ENCODE results near the gene CFAP77. TPM values are rescaled to one million over a fixed set of nuclear protein-coding genes. Genes with fewer than 3 reads are reported as not detected.

CFAP77 gene
- polyA plus RNA-seq, 4 donors = not detected

DNA sequence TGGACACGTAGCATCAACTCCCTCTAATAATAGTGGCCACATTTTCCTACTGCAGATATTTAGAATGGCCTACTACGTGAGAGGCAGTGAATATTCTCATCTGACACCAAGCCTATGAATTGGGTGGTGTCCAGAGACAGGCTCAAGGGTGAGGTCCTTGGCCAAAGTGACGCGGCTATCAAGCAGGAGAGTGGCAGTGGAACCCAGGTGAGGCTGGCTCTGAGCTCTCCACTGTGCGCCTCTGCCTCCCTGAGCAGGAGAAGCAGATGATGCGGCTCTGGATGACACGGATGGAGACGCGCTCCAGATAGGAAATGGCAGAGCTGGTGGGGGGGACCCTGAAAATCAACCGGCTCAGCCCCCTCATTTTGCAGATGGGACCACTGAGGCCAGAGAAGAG is 69.7 kb downstream of the CFAP77 start:
- Histone ChIP-seq H3K27ac (ENCODE audit: low read depth in 1 of 3, low read length in 2 of 3) (no peak overlapping the region), H3K9me3 (ENCODE audit: control insufficient read depth in 2 of 2, insufficient read depth in 1 of 2, low read depth in 1 of 2, low read length in 1 of 2) (no peaks in the 10 kb centered on the region), H3K27me3 (ENCODE audit: control insufficient read depth in 3 of 3, insufficient read depth in 3 of 3, low read length in 3 of 3) (peaks cover 0 to 12% (median 4%) of the 10 kb centered on the region in 3 donors), H3K36me3 (ENCODE audit: control insufficient read depth in 3 of 3, insufficient read depth in 2 of 3, low read depth in 1 of 3, low read length in 3 of 3) (no peaks in the 10 kb centered on the region), H3K4me1 (ENCODE audit: control insufficient read depth in 3 of 3, insufficient read depth in 2 of 3, low read depth in 1 of 3, low read length in 2 of 3) (no peaks in the 10 kb centered on the region), H3K4me3 (ENCODE audit: low read depth in 1 of 3, low read length in 3 of 3) (no peak overlapping the region)
- FAIRE-seq = no peak
- DNase-seq = no peak
- 91 to 93% (median 91%) methylated on average over 9 to 10 of the region's 10 CpGs for WGBS, 3 donors

DNA sequence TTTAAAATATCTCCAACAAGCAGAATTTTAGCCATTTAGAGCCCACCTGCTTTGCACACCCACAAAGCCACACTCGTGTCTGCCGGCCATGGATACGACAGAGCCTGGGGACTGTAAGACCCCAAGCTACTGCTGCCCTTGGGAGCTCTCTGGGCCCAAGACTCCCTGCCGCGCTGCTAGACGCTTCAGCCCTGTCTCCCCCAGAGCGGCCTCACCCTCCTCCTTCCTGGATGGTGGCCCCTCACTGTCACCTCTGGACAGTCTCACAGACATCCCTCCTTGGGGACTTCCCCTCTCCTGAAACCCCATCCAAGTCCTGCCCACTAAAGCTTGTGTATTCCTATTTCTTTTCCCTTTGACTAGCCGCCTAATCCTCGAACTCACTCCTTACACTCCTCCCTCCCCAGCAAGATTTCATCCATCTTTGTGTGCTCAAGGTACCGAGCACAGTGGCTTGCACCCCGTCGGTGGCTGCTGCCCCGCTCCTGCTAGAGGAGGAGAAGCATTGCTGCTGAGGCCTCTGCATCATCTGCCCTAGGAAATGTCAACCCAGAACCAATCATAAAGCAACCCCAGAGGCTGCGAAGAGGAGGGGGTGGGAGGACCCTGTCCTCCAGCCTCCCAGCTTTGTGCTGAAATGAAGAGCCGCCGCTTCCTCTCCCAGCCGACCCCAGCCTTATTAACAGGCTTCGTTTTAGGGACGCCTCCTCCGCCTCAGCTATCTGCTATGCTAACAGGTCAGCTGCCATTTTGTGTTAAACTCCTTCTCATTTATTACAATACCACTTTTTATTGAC is 71.2 kb downstream of the CFAP77 start:
- FAIRE-seq (no peak), DNase-seq (no peak)
- 66 to 76% (median 71%) methylated on average over 20 of the region's 20 CpGs for WGBS, 3 donors
- no peaks in the 10 kb centered on the region for H3K9me3 ChIP-seq (ENCODE audit: control insufficient read depth in 2 of 2, insufficient read depth in 1 of 2, low read depth in 1 of 2, low read length in 1 of 2)
- no peak overlapping the region for H3K27ac ChIP-seq (ENCODE audit: low read depth in 1 of 3, low read length in 2 of 3)
- H3K27me3 ChIP-seq (ENCODE audit: control insufficient read depth in 3 of 3, insufficient read depth in 3 of 3, low read length in 3 of 3) = peaks cover 0 to 18% (median 4%) of the 10 kb centered on the region in 3 donors
- no peak overlapping the region for H3K4me3 ChIP-seq (ENCODE audit: low read depth in 1 of 3, low read length in 3 of 3)
- no peaks in the 10 kb centered on the region for H3K4me1 ChIP-seq (ENCODE audit: control insufficient read depth in 3 of 3, insufficient read depth in 2 of 3, low read depth in 1 of 3, low read length in 2 of 3)
- H3K36me3 ChIP-seq (ENCODE audit: control insufficient read depth in 3 of 3, insufficient read depth in 2 of 3, low read depth in 1 of 3, low read length in 3 of 3) = no peaks in the 10 kb centered on the region

DNA sequence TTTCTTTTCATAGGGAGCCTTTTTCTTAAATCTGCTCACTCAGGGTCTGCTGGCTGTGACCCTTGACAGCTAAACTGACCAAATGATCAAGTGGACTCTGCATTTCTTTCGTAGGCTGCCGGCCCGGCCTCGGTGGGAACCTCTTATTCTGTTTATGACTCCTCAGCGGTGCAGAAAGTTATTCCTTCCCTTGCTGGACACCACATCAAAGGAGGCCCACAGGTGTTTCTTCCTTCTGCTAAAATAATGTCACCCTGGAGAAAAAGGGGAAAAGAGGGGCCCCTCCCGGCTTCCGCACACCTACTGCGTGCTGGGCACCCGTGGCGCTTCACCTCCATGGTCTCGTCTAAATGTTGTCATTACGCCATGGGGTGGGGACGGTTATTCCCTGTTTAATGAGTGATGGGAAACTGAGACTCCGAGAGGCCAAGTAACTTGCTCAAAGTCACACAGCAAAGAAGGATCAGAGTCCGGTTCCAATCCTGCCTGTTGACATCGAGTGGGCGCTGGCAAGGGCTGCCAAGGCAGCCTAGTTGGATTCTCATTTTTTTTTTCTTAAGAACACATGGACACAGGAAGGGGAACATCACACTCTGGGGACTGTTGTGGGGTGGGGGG is 72.3 kb downstream of the CFAP77 start:
- H3K27me3 ChIP-seq (ENCODE audit: control insufficient read depth in 3 of 3, insufficient read depth in 3 of 3, low read length in 3 of 3) = peaks cover 0 to 26% (median 8%) of the 10 kb centered on the region in 3 donors
- H3K4me1 ChIP-seq (ENCODE audit: control insufficient read depth in 3 of 3, insufficient read depth in 2 of 3, low read depth in 1 of 3, low read length in 2 of 3) = no peaks in the 10 kb centered on the region
- no peak overlapping the region for H3K27ac ChIP-seq (ENCODE audit: low read depth in 1 of 3, low read length in 2 of 3)
- DNase-seq = no peak
- H3K36me3 ChIP-seq (ENCODE audit: control insufficient read depth in 3 of 3, insufficient read depth in 2 of 3, low read depth in 1 of 3, low read length in 3 of 3) = no peaks in the 10 kb centered on the region
- 69 to 76% (median 73%) methylated on average over 17 of the region's 17 CpGs for WGBS, 3 donors
- no peak overlapping the region for H3K4me3 ChIP-seq (ENCODE audit: low read depth in 1 of 3, low read length in 3 of 3)
- FAIRE-seq = no peak
- H3K9me3 ChIP-seq (ENCODE audit: control insufficient read depth in 2 of 2, insufficient read depth in 1 of 2, low read depth in 1 of 2, low read length in 1 of 2) = no peaks in the 10 kb centered on the region

DNA sequence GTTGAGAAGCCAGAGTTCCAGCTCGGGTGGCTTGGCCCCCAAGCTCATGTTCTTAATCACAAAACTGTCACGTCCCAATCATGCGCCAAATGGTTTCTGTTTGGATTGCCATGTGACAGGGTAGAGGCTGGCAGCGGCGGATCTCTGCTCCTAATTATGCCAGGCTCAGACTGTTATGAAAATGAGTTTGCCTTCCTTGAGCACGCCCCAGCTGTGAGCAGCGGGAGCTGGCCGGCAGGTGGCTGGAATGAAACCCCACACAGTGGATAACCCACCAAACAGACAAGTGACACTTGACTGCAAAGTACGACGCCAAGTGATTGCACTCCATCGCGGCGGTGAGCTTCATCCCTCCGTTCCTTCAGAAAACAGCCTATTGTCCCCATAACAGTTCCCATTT is 75.4 kb downstream of the CFAP77 start:
- FAIRE-seq = no peak
- Histone ChIP-seq H3K4me3 (ENCODE audit: low read depth in 1 of 3, low read length in 3 of 3) (no peak overlapping the region), H3K27me3 (ENCODE audit: control insufficient read depth in 3 of 3, insufficient read depth in 3 of 3, low read length in 3 of 3) (peaks cover 0 to 52% (median 23%) of the 10 kb centered on the region in 3 donors), H3K27ac (ENCODE audit: low read depth in 1 of 3, low read length in 2 of 3) (no peak overlapping the region), H3K4me1 (ENCODE audit: control insufficient read depth in 3 of 3, insufficient read depth in 2 of 3, low read depth in 1 of 3, low read length in 2 of 3) (no peaks in the 10 kb centered on the region), H3K9me3 (ENCODE audit: control insufficient read depth in 2 of 2, insufficient read depth in 1 of 2, low read depth in 1 of 2, low read length in 1 of 2) (no peaks in the 10 kb centered on the region), H3K36me3 (ENCODE audit: control insufficient read depth in 3 of 3, insufficient read depth in 2 of 3, low read depth in 1 of 3, low read length in 3 of 3) (no peaks in the 10 kb centered on the region)
- no peak for DNase-seq
- 76 to 78% (median 78%) methylated on average over 14 of the region's 14 CpGs for WGBS, 3 donors

DNA sequence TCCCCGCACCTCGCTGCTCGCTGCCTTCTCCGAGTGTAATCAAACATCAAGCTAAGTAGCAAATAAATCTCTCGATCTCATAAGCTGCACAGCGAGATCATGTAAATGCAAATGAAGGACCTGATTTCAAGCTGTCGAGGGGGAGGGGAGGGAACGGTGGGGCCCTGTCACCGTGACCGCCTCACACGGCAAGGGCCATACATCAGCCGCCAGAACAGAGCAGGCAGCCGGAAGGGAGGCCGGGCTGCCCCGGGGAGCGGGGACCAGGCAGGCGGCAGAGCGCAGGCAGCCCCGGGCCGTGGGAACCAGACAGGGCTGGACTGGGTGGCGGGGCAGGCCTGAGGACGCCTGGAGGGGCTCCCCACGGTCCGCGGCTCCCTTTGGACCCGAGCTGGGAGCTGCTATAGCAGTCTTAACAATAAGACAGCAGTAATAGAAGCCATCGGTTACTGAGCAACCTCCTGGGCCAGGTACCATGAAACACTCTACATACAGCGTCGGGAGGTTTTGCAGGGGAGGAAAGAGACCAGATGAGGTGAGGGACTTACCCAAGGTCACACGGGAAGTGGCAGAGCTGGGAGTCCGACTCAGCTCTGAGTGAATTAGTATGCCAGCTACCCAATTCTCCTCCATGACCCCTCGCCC is 76.8 kb downstream of the CFAP77 start:
- H3K36me3 ChIP-seq (ENCODE audit: control insufficient read depth in 3 of 3, insufficient read depth in 2 of 3, low read depth in 1 of 3, low read length in 3 of 3) = no peaks in the 10 kb centered on the region
- FAIRE-seq = no peak
- no peak overlapping the region for H3K27ac ChIP-seq (ENCODE audit: low read depth in 1 of 3, low read length in 2 of 3)
- WGBS, 3 donors = 34 to 48% (median 42%) methylated on average over 32 of the region's 32 CpGs
- H3K27me3 ChIP-seq (ENCODE audit: control insufficient read depth in 3 of 3, insufficient read depth in 3 of 3, low read length in 3 of 3) = peaks cover 0 to 47% (median 23%) of the 10 kb centered on the region in 3 donors
- H3K4me3 ChIP-seq (ENCODE audit: low read depth in 1 of 3, low read length in 3 of 3) = no peak overlapping the region
- H3K9me3 ChIP-seq (ENCODE audit: control insufficient read depth in 2 of 2, insufficient read depth in 1 of 2, low read depth in 1 of 2, low read length in 1 of 2) = no peaks in the 10 kb centered on the region
- DNase-seq = no peak
- H3K4me1 ChIP-seq (ENCODE audit: control insufficient read depth in 3 of 3, insufficient read depth in 2 of 3, low read depth in 1 of 3, low read length in 2 of 3) = no peaks in the 10 kb centered on the region

DNA sequence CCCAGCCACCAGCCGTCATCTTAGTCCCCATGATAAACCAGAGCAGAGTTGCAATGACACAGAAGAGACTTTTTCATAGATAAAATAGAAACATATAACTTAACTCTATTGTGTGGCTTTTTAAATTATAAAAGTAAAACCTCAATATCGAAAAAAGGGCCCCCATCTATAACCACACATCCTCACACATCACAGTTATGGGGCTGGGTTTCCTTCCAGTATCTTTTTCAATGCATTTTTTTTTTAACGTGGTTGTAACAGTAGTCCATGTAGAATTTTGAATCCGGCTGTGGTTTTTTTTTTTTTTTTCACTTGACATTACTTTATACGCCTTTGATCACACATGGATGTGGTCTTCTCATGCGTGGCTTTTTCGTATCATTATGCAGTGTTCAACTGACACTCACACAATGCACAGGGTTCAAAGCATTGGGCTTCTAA is 77.4 kb downstream of the CFAP77 start:
- Histone ChIP-seq H3K27ac (ENCODE audit: low read depth in 1 of 3, low read length in 2 of 3) (no peak overlapping the region), H3K4me1 (ENCODE audit: control insufficient read depth in 3 of 3, insufficient read depth in 2 of 3, low read depth in 1 of 3, low read length in 2 of 3) (no peaks in the 10 kb centered on the region), H3K36me3 (ENCODE audit: control insufficient read depth in 3 of 3, insufficient read depth in 2 of 3, low read depth in 1 of 3, low read length in 3 of 3) (no peaks in the 10 kb centered on the region), H3K27me3 (ENCODE audit: control insufficient read depth in 3 of 3, insufficient read depth in 3 of 3, low read length in 3 of 3) (peaks cover 0 to 47% (median 23%) of the 10 kb centered on the region in 3 donors), H3K4me3 (ENCODE audit: low read depth in 1 of 3, low read length in 3 of 3) (no peak overlapping the region), H3K9me3 (ENCODE audit: control insufficient read depth in 2 of 2, insufficient read depth in 1 of 2, low read depth in 1 of 2, low read length in 1 of 2) (no peaks in the 10 kb centered on the region)
- DNase-seq (peak in 1 of 2 donors; percentile 8), FAIRE-seq (no peak)
- 68 to 73% (median 70%) methylated on average over 7 of the region's 7 CpGs for WGBS, 3 donors

DNA sequence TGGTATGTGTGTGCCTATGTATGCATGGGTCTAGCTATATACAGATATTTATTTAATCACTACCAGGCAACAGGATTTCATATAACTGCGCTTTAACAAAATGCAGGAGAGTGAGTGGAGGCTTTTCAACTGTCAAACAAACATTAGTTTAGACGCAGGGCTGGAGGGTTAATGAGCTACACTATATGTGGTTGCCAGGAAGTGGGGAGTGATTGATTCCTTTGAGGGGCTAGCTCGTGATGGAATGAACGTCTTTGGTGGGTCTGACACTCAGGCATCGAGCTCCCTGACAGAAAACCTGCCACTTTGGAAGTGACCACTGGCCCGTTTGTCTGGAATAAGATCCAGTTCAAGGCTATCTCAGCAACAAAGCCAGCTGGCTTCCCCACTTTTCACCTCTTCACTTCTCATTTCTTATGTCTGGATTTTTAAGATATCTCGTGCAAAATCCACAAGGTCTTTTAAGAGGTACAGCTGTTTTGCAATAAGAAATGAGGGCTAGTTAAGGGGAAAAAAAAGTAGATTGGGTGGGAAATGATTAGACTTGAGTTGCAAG is 78.0 kb downstream of the CFAP77 start:
- peaks cover 0 to 47% (median 23%) of the 10 kb centered on the region in 3 donors for H3K27me3 ChIP-seq (ENCODE audit: control insufficient read depth in 3 of 3, insufficient read depth in 3 of 3, low read length in 3 of 3)
- no peaks in the 10 kb centered on the region for H3K4me1 ChIP-seq (ENCODE audit: control insufficient read depth in 3 of 3, insufficient read depth in 2 of 3, low read depth in 1 of 3, low read length in 2 of 3)
- FAIRE-seq = no peak
- no peaks in the 10 kb centered on the region for H3K9me3 ChIP-seq (ENCODE audit: control insufficient read depth in 2 of 2, insufficient read depth in 1 of 2, low read depth in 1 of 2, low read length in 1 of 2)
- 29 to 42% (median 30%) methylated on average over 7 of the region's 7 CpGs for WGBS, 3 donors
- no peak overlapping the region for H3K4me3 ChIP-seq (ENCODE audit: low read depth in 1 of 3, low read length in 3 of 3)
- H3K27ac ChIP-seq (ENCODE audit: low read depth in 1 of 3, low read length in 2 of 3) = no peak overlapping the region
- DNase-seq = no peak
- no peaks in the 10 kb centered on the region for H3K36me3 ChIP-seq (ENCODE audit: control insufficient read depth in 3 of 3, insufficient read depth in 2 of 3, low read depth in 1 of 3, low read length in 3 of 3)

DNA sequence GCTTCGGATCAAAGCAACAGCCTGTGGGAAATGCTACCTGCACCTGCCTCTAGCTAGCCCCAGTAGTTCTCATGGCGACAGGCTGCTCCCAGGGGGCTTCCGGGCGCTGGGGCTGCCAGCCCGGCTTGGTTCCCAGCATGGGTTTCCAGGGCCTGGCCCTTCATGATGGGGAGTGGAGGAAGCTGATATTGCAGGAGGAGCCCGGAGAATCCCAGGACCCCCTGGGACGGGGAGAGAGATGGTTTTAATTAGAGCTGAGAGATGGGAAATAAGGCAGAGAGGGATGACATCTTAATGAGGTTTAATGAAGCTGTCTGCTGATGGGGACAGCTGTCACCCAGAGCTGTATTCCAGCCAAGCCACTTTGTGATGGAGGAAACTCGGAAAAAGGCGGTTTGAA is 78.6 kb downstream of the CFAP77 start:
- H3K27me3 ChIP-seq (ENCODE audit: control insufficient read depth in 3 of 3, insufficient read depth in 3 of 3, low read length in 3 of 3) = peaks cover 0 to 43% (median 19%) of the 10 kb centered on the region in 3 donors
- no peak for DNase-seq
- no peaks in the 10 kb centered on the region for H3K9me3 ChIP-seq (ENCODE audit: control insufficient read depth in 2 of 2, insufficient read depth in 1 of 2, low read depth in 1 of 2, low read length in 1 of 2)
- 40 to 57% (median 48%) methylated on average over 9 of the region's 9 CpGs for WGBS, 3 donors
- no peak overlapping the region for H3K27ac ChIP-seq (ENCODE audit: low read depth in 1 of 3, low read length in 2 of 3)
- no peak for FAIRE-seq
- no peaks in the 10 kb centered on the region for H3K4me1 ChIP-seq (ENCODE audit: control insufficient read depth in 3 of 3, insufficient read depth in 2 of 3, low read depth in 1 of 3, low read length in 2 of 3)
- H3K4me3 ChIP-seq (ENCODE audit: low read depth in 1 of 3, low read length in 3 of 3) = no peak overlapping the region
- no peaks in the 10 kb centered on the region for H3K36me3 ChIP-seq (ENCODE audit: control insufficient read depth in 3 of 3, insufficient read depth in 2 of 3, low read depth in 1 of 3, low read length in 3 of 3)
